D721Med (cell line): ENCODE results near the gene LRRC36.
A peak's percentile ranks its signal among the peaks of the same experiment; 100 is the strongest.

Experiments
- DNase-seq: peaks from one replicate; pipeline ENCODE4 v3.0.0; 2011; ENCODE audit warnings: low spot score; ENCODE audit not compliant: insufficient read length
- FAIRE-seq: peaks from 2 replicates; lab custom pipeline; 2011; peaks lifted over from hg19 to GRCh38; lab: Jason Lieb, UNC
- TF ChIP-seq, protein P1 (sequence below): IDR thresholded peaks from 2 replicates; pipeline ENCODE4 v1.5.1; 2012; ENCODE audit warnings: mild to moderate bottlenecking, control low read depth; ENCODE audit not compliant: insufficient read depth; ENCODE audit errors: missing control alignments

LRRC36 gene

DNA sequence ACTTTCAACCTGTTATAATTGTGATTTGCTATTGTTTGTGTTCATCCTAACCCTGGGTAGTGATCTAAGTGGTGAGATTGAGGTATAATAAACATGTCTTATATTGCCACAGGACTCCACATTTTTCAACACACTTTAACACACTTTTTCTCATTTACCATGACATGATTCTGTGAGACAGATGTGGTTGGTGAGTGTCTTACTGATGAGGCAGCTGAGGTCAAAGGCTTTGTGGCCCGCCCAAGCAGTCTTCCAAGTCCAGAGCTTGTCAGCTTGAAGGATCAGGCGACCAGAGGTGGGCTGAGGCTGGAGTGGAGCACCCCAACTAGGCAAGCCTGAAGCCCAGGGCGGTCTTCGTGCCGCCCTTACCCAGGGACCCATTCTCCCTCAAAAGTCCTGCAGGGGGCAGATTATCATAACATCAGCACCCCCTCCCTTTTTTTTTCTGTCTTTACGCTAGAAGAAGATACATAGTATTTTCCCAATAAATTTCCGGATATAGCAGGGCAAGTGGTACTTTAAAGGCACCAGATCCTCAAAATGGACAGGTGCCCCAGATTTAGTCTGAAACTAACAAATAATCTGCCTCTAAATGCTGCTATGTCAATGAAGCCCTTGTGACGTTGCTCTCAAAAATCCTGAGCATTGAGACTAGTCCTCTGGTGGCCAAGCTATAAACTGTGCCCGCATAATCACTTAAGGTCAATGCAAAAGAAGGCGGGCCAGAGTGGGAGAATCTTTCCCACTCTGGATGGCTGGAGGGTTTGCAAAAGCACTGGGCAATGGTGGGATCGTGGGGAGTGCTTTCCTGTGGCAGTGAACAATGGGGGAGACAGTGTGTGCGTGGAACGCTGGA, 21.2 kb upstream of the LRRC36 start:
- no peak for FAIRE-seq
- no peak for DNase-seq
- TF ChIP-seq, protein P1, sequence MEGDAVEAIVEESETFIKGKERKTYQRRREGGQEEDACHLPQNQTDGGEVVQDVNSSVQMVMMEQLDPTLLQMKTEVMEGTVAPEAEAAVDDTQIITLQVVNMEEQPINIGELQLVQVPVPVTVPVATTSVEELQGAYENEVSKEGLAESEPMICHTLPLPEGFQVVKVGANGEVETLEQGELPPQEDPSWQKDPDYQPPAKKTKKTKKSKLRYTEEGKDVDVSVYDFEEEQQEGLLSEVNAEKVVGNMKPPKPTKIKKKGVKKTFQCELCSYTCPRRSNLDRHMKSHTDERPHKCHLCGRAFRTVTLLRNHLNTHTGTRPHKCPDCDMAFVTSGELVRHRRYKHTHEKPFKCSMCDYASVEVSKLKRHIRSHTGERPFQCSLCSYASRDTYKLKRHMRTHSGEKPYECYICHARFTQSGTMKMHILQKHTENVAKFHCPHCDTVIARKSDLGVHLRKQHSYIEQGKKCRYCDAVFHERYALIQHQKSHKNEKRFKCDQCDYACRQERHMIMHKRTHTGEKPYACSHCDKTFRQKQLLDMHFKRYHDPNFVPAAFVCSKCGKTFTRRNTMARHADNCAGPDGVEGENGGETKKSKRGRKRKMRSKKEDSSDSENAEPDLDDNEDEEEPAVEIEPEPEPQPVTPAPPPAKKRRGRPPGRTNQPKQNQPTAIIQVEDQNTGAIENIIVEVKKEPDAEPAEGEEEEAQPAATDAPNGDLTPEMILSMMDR, result peak; percentile 3

DNA sequence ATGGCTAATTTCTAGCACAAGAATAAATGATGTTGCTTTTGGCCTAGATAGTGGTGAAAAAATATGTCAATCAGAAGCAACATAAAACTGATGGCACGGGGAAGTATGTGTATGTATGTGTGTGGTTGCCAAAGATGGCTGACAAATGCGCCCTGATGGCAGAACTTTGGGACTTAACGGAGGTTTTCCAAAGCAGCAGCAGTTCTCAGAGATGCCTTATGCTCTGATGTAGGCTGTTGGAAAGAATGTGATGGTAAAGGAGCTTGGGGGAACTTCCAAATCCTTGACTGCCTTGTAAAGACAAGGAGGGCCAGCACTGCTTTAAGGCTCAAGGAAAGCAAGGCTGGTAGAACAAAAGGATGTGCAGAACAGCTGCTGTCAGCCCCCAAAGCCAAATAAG, 16.1 kb upstream of the LRRC36 start:
- TF ChIP-seq, protein P1, result no peak
- DNase-seq, result no peak
- FAIRE-seq, result no peak

DNA sequence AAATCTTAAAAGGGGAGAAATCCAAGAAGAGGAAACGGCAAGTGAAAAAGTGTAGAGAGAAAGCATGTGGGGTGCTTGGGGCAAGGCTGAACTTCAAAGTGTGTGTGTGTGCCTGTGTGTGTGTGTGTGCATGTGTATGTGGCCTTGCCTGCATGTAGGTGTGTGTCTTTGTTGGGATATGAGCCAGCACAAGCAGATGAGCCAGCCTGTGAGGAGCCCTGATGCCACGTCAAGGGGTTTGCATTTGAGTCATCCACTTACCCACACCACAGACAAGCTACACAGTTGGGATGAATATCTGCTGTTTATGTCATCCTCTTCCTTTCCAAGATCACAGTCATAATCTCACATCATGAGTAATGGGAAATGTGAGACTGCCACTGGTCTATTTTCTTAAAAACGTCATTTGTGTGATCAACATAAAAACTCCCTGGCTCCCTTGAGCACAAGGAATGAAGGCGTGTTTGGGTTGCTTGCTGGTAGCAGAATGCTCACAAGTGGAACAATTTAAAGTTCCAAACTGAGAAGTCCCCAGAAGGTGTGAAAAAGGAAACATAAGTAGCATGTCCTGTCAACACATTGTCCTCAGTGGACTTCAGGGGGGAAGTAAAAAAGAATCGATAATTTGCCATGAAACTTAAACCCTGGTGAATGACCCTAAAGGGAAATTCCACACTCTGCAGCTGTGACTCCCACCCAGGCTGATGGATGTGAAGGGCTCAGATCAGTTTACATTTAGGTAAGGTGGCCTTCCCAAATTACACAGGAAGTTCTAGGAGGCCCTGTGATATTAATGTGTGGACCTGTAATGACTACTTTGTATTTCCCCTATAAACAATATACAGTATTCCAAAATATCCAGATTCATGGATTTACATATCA, 14.8 kb upstream of the LRRC36 start:
- DNase-seq (no peak), FAIRE-seq (no peak)
- TF ChIP-seq, protein P1, result no peak

DNA sequence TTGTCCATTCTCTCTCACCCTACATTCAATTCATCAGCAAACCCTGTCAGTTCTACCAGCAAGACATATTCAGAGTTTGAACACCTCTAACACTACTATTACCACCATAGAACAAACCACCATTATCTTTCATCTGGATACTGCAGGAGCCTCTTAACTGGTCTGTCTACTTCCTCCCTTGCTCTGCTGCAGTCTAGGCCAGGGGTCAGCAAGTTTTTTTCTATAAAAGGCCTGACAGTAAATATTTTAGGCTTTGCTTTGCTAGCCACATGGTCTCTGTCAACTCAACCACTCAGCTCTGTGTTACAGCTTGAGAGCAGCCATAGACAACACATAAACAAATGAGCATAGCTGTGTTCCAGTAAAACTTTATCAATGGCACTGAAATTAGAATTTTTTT, 13.9 kb upstream of the LRRC36 start:
- FAIRE-seq (no peak), DNase-seq (no peak)
- TF ChIP-seq, protein P1, result no peak

DNA sequence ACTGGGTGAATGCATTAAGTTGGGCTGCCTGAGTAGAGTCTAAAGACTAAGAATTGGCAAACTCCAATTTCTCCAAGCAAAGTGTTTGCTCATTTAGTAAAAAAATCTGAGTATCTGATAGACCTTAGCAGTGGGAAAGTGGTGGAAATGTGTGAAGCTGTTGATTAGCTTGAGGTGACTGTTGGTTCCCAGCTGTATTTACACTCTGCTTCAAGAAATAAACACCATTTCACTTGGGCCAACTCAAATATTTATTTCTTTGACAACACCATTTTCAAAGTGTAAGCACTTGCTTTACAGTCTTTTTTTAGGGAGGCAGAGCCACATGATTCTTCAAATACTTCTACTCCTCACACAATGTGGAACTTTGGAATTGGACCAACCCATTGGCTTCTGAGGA, 8.8 kb upstream of the LRRC36 start:
- TF ChIP-seq, protein P1, result no peak
- FAIRE-seq, result no peak
- DNase-seq, result no peak

DNA sequence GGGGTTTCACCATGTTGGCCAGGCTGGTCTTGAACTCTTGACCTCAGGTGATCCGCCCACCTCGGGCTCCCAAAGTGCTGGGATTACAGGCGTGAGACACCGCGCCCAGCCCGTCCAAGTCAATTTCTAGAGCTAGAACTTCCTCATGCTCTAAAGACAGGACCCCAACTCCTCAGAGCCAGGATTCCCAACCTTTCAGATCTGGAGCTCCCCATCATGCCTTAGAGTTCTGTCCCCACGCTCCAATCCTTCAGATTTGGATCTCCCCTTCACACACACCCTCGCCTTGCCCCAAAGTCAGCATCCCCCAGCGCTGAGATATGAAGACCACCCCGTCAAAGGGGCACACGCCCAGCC, 522 bp upstream of the LRRC36 start:
- DNase-seq (no peak), FAIRE-seq (no peak)
- TF ChIP-seq, protein P1, result no peak

DNA sequence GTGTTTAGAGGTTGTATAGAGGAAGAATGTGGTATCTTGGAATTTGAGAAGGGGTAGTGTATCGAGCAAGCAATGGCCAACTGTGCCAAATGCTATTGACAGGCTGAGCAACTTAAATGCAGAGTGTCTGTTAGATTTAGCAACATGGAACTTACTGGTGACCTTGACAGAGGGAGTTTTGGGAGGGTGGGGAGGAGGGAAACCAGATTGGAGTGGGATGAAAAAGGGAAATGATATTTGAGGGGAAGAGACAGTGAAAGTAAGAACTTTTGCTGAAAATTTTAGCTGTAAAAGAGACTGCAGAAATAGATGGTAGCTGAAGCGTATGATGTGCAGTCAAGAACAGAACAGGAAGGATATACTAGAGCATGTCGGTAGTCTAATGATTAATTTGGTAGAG, 1.1 kb downstream of the LRRC36 start:
- no peak for DNase-seq
- TF ChIP-seq, protein P1, result no peak

More for the DNA sequence above, 1.1 kb downstream of the LRRC36 start:
- FAIRE-seq, result no peak
